Measurements from ENCODE around the gene GIPR.
A peak's percentile ranks its signal among the peaks of the same experiment; 100 is the strongest.
"Not testable (repeated sequence)": the region's sequence is repeated elsewhere in the genome, so short reads cannot be mapped to it uniquely, and the experiment has no call there.

The GIPR gene, protein sequence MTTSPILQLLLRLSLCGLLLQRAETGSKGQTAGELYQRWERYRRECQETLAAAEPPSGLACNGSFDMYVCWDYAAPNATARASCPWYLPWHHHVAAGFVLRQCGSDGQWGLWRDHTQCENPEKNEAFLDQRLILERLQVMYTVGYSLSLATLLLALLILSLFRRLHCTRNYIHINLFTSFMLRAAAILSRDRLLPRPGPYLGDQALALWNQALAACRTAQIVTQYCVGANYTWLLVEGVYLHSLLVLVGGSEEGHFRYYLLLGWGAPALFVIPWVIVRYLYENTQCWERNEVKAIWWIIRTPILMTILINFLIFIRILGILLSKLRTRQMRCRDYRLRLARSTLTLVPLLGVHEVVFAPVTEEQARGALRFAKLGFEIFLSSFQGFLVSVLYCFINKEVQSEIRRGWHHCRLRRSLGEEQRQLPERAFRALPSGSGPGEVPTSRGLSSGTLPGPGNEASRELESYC

DNA sequence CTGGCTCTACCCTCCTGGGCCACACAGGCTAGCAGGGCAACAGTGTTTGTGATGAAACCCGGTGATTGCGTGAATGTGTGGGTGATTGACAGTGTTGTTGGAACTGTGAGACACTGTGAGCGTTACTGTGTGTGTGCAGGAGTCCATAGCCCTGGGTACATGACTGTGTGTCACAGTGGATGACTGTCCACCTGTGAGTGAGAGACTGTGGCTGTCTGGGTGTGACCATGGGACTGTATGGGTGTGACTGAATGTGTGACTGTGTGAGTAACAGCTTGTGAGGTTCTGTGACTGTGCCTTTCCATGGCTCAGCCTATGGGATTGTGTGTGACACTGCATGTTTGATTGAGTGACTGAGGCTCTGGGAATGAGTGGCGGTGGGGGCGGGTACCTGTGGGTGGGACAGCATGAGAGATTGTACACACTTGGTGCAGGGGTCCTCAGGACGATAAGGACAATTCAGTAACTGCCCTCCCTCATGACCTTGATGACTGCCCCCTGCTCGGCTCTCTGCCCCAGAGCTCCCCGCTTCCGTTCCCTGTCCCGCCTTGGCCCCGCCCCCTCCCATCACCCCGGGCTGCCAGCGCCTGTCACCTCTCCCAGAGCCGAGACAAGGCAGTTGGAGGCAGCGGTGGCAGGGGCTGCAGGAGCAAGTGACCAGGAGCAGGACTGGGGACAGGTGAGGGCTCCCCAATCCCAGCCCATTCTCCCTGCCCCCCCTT is at the start of gene GIPR:
TSS of gene GIPR (plus strand) at position 602 of the 722 bp plus-strand sequence. CDS start 1,300 bp downstream, outside the sequence.
- no peaks in the 10 kb centered on the region for H3K27me3 Mint-ChIP-seq
- H3K9me3 Mint-ChIP-seq (ENCODE audit: low read depth) = no peaks in the 10 kb centered on the region
- peak within 1 kb of the TSS; percentile 69 for H3K27ac Mint-ChIP-seq
- H3K4me1 Mint-ChIP-seq (ENCODE audit: low read depth) = peaks cover 31% of the 10 kb centered on the region
- H3K4me3 Mint-ChIP-seq = peak within 1 kb of the TSS; percentile 92
- no peaks in the 10 kb centered on the region for H3K36me3 Mint-ChIP-seq

DNA sequence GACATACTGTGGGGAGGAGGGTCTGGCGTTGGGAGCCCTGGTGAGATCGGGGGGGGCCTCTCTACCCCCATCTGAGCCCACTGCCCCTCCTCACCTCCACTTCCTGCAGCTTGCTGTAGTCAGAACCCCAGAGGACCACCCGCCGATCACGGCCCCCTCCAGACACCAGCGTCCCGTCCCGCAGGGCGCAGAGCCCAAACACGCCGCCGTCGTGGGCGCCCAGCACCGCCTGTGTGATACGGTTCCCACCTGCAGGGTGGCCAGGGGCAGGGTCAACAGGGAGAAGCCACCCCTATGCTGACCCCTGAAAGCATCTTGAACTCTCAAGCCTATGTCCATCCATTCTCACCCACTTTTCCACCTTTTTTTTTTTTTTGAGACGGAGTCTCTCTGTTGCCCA is 46.6 kb upstream of the GIPR start:
- no peaks in the 10 kb centered on the region for H3K9me3 Mint-ChIP-seq (ENCODE audit: low read depth)
- H3K36me3 Mint-ChIP-seq = peaks cover 12% of the 10 kb centered on the region
- H3K27me3 Mint-ChIP-seq = no peaks in the 10 kb centered on the region
- H3K4me1 Mint-ChIP-seq (ENCODE audit: low read depth) = no peaks in the 10 kb centered on the region
- no peak overlapping the region for H3K4me3 Mint-ChIP-seq
- no peak overlapping the region for H3K27ac Mint-ChIP-seq

DNA sequence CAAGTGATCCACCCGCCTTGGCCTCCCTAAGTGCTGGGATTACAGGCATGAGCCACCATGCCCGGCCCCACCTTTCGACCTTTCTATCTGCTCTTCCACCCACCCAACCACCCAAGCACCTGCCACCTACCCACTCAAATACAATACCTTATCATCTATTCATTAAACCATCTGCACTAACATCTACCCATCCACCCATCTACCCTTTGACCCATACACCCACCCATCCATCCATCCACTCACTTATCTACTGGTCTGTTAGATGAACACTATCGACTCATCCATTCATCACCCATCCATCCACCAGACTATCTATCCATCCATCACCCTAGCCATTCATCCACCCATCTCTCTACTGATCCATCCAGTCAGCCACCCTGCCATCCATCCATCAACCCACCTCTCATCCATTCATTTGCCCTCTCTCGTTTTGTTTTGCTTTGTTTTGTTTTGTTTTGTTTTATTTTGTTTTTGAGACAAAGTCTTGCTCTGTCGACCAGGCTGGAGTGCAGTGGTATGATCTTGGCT is 46.0 kb upstream of the GIPR start:
- Mint-ChIP-seq H3K4me3 (no peak overlapping the region), H3K36me3 (peaks cover 12% of the 10 kb centered on the region)

DNA sequence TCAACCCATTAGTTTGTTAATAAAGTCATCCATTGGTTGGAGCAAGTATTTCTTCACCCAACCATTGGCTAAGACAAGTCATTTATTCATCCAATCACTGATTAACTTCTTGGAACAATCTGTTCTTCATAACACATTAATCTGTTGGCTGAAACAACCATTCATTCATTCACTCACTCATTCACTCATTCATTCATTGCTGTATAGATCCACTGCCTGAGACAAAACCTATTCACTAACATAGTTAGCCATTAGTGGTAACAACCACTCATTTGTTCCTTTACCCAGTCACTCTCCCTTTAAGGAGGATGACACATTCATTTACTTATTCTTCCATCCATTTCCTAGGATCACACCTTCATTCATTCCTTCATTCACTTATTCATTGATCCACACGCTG is 44.0 kb upstream of the GIPR start:
- no peaks in the 10 kb centered on the region for H3K27me3 Mint-ChIP-seq
- H3K4me1 Mint-ChIP-seq (ENCODE audit: low read depth) = no peaks in the 10 kb centered on the region
- no peaks in the 10 kb centered on the region for H3K9me3 Mint-ChIP-seq (ENCODE audit: low read depth)
- H3K36me3 Mint-ChIP-seq = peaks cover 12% of the 10 kb centered on the region
- H3K4me3 Mint-ChIP-seq = no peak overlapping the region
- no peak overlapping the region for H3K27ac Mint-ChIP-seq

More for the DNA sequence above, 46.0 kb upstream of the GIPR start:
- H3K27me3 Mint-ChIP-seq = no peaks in the 10 kb centered on the region
- no peaks in the 10 kb centered on the region for H3K4me1 Mint-ChIP-seq (ENCODE audit: low read depth)
- H3K27ac Mint-ChIP-seq = no peak overlapping the region
- H3K9me3 Mint-ChIP-seq (ENCODE audit: low read depth) = no peaks in the 10 kb centered on the region

DNA sequence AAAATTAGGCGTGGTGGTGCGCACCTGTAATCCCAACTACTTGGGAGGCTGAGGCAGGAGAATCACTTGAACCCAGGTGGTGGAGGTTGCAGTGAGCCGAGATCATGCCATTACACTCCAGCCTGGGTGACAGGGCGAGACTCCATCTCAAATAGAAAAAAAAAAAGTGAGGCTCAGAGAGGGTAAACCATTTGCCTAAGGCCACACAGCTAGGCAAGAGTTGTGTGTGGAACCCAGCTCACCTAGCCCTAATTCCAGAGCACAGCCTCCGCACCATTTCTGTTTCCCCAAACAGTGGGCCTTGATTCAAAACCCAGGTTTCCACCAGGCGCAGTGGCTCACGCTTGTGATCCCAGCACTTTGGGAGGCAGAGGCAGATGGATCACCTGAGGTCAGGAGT is 39.8 kb upstream of the GIPR start:
- not testable (repeated sequence) for H3K27ac Mint-ChIP-seq; H3K4me3 Mint-ChIP-seq; H3K4me1 Mint-ChIP-seq (ENCODE audit: low read depth); H3K36me3 Mint-ChIP-seq; H3K27me3 Mint-ChIP-seq; H3K9me3 Mint-ChIP-seq (ENCODE audit: low read depth)

DNA sequence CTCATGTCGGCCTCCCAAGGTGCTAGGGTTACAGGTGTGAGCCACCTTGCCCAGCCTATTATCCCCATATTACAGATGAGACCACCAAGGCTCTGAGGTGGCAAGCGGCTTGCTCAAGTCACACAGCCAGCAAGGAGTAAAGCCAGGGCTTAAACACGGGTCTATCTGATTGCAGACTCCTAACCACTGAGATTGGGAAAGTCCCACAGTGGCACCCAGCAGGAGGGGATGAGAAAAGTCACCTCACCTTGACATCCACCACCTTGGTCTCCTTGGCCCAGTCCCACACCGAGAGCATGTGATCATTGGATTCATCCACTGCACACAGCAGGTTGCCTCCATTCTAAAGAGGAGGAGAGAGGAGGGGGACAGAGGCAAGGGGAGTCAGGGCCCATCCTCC is 38.3 kb upstream of the GIPR start:
- H3K36me3 Mint-ChIP-seq = peaks cover 2% of the 10 kb centered on the region

DNA sequence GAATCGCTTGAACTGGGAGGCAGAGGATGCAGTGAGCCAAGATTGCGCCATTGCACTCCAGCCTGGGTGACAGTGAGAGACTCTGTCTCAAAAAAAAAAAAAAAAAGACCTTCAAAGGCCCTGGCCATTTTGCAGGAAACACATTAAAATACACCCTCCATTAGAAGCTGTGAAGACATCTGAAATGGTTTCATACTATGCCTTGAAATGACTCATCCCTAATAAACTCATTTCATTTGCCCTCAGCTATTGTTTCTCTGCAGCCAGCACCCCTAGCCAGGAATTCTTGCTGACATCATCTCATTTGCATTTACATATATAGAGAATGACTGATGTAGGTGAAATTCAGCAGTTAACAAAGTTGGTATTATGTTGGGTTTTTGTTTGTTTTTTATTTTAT is 37.6 kb upstream of the GIPR start:
- H3K4me1 Mint-ChIP-seq (ENCODE audit: low read depth) = peaks cover 9% of the 10 kb centered on the region

More for the DNA sequence above, 38.3 kb upstream of the GIPR start:
- Mint-ChIP-seq H3K9me3 (ENCODE audit: low read depth) (no peaks in the 10 kb centered on the region), H3K4me1 (ENCODE audit: low read depth) (peaks cover 9% of the 10 kb centered on the region), H3K4me3 (no peak overlapping the region), H3K27me3 (no peaks in the 10 kb centered on the region), H3K27ac (no peak overlapping the region)

DNA sequence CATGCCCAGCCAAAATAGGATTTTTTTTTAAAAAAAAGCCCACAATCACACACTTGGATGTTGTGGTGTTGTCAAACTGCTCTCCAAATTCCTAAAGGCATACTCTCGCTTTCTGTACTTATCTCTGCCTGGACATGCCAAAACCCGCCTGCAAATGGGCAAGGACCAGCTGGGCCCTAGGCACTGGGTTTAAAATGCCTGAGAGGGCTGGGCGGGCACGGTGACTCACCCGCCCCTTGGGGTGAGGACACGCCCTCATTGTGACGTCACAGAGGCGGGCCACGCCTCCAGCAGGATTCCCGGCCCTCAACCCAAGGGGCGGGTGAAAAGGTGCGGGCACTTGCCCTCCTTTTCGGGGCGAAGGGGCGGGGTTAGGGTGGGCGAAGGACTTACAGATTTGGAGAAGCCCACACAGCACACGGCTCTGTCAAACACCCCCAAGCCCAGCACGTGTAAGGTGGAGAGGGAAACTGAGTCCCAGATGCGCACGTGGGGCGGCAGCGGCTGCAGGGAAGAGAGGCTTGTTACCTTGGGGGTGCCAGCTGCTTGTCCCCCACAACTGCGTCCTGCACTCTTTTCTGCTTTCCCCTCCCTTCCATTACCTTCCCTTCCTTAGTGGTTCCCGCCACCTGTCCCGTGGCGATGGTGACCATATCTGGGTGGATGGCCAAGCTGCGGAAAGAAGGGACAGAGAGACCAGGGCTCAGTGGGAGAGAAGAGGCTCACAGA is 35.4 kb upstream of the GIPR start:
- Mint-ChIP-seq H3K9me3 (ENCODE audit: low read depth) (no peaks in the 10 kb centered on the region), H3K27me3 (no peaks in the 10 kb centered on the region), H3K36me3 (no peaks in the 10 kb centered on the region), H3K4me1 (ENCODE audit: low read depth) (peaks cover 11% of the 10 kb centered on the region), H3K27ac (no peak overlapping the region), H3K4me3 (no peak overlapping the region)

More for the DNA sequence above, 37.6 kb upstream of the GIPR start:
- Mint-ChIP-seq H3K27ac (no peak overlapping the region), H3K9me3 (ENCODE audit: low read depth) (no peaks in the 10 kb centered on the region), H3K36me3 (peaks cover 1% of the 10 kb centered on the region), H3K27me3 (no peaks in the 10 kb centered on the region), H3K4me3 (no peak overlapping the region)

DNA sequence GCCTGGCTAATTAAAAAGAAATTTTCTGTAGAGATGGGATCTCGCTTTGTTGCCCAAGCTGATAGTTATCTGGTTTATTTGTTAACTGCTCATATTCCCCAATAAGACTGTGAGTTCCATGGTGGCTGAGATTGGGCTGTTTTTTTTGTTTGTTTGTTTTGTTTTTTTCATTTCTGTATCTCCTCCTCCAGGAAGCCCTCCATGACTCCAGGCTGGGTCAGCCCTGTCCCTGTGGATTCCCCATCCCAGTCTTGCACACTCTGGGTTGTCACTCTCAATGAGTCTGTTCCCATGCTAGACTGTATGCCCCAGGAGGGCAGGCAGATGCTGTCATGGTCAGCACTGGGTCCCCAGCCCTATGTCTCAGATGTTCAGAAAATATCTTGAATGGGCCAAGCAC is 31.7 kb upstream of the GIPR start:
- Mint-ChIP-seq H3K4me3 (no peak overlapping the region), H3K4me1 (ENCODE audit: low read depth) (peaks cover 16% of the 10 kb centered on the region), H3K27me3 (no peaks in the 10 kb centered on the region), H3K27ac (no peak overlapping the region), H3K36me3 (peaks cover 6% of the 10 kb centered on the region), H3K9me3 (ENCODE audit: low read depth) (no peaks in the 10 kb centered on the region)

DNA sequence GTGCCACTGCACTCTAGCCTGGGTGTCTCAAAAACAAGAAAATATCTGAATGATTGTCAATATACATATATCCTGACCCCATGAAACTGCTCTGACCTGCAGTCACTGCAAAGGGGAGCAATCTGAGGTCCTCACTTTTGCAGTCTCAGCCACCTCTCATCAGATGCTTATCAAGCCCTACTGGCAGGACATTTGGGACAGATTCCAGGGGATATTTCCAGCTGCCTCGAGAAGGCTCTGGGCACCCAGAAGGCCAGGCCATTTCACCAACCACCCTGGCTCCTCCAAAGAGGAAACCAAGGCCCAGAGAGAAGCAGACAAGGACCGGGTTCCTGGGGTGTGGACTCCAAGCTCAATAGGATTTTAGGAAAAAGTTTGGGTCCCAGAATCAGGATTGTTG is 31.1 kb upstream of the GIPR start:
- Mint-ChIP-seq H3K9me3 (ENCODE audit: low read depth) (no peaks in the 10 kb centered on the region), H3K4me1 (ENCODE audit: low read depth) (peaks cover 20% of the 10 kb centered on the region), H3K4me3 (no peak overlapping the region), H3K36me3 (peaks cover 7% of the 10 kb centered on the region), H3K27ac (no peak overlapping the region), H3K27me3 (no peaks in the 10 kb centered on the region)

DNA sequence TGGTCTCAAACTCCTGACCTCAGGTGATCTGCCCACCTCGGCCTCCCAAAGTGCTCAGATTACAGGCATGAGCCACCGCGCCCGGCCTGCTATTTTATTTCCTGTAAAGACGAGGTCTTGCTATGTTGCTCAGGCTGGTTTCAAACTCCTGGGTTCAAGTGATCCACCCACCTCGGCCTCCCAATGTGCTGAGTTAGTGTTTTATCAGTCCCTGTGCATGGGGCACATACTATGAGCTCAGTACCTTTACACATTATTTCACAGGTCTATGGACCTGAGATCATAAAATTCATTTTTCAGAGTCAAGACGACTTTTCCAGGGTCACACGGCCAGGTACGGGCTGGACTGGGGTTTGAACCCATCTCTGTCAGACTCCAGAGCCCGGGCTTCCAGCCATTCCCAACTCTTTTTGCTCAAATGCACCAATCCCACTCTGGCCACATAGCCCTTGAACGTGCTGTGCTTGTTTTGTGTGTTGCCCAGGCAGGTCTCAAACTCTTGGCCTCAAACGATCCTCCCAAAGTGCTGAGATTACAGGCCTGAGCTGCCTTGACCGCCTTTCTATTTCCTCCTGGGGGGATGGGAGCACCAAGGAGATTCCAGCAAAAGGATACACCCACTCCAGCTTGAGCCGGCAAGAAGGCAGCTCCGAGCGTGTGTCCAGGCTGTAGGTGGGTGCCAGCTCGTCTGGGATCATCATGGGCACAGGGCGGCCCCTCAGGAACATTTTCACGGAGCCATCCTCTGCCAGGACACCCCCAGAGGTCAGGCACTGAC is 29.9 kb upstream of the GIPR start:
- H3K27me3 Mint-ChIP-seq = no peaks in the 10 kb centered on the region
- peak overlapping the region; percentile 93 for H3K4me3 Mint-ChIP-seq
- peaks cover 22% of the 10 kb centered on the region for H3K4me1 Mint-ChIP-seq (ENCODE audit: low read depth)
- H3K36me3 Mint-ChIP-seq = peaks cover 7% of the 10 kb centered on the region
- no peak overlapping the region for H3K27ac Mint-ChIP-seq
- H3K9me3 Mint-ChIP-seq (ENCODE audit: low read depth) = no peaks in the 10 kb centered on the region

DNA sequence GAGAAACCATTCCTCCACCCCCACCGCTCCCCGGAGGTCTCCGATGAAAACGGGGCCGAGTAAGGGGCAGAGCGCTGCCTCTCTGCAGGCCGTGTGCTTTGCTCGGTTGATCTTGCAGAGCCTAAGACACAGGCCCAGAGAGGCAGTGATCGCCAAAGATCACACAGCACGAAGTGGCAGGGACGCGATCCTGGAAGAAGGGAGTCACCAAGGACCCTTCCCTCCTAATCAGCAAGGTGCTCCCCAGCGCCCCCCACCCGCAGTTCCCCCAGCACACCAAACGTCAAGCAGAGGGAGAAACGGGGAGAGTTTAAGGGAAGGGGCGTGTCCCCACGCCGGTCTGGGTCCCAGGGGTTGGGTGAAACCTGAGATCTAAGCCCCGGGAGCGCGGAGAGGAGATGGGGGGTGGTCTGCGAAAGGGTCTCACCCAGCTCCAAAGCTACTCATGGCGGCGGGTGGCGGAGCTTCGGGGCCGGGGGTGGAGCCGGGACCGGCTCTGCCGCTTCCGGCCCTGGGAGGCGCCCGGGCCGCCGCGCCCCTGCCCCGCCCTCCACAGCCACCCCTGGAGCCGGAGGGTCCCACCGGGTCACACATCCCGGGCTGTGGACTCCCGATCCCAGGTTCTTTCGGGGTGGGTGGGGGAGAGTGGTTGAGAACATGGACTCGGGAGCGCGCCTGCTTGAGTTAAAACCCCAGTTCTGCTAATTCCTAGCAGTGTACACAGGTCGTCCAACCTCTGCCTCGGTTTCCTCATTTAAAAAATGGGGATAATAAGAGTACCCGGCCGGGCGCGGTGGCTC is 28.9 kb upstream of the GIPR start, which contains the start of gene EML2:
TSS of gene EML2 (minus strand) at position 468 of the 800 bp plus-strand sequence. CDS start at position 447, 21 bp downstream.
- Mint-ChIP-seq H3K4me1 (ENCODE audit: low read depth) (peaks cover 30% of the 10 kb centered on the region), H3K4me3 (peak within 1 kb of the TSS; percentile 93), H3K27ac (peak within 1 kb of the TSS; percentile 89), H3K36me3 (peaks cover 7% of the 10 kb centered on the region), H3K27me3 (no peaks in the 10 kb centered on the region), H3K9me3 (ENCODE audit: low read depth) (no peaks in the 10 kb centered on the region)

DNA sequence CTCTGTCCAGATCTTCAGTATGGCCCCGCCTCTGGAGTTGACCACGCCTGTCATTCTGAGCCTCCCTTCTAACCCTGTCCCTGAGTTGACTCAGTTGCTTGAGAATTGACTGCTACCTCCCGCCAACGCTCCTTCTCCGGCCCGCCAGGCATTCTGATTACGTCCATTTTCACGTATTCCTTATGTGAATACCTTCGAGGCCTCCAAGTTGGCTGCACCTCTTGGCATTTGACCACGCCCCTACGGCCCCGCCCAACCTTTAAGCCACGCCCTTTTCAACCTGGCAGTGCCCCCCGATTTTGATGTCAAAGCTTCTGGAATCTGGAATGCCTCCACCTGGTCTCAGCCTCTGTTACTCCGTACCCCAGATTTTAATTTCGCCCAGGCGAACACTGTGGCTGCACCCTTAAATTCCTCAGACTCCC is 27.2 kb upstream of the GIPR start:
- Mint-ChIP-seq H3K27me3 (no peaks in the 10 kb centered on the region), H3K4me3 (peak overlapping the region; percentile 96), H3K36me3 (peaks cover 7% of the 10 kb centered on the region), H3K9me3 (ENCODE audit: low read depth) (no peaks in the 10 kb centered on the region), H3K4me1 (ENCODE audit: low read depth) (peaks cover 33% of the 10 kb centered on the region), H3K27ac (peak overlapping the region; percentile 99)
